22Rv1 (cell line): ENCODE results near the gene PRR20G.

Experiments used
- CTCF ChIP-seq: fragments of 450-650 bp; IDR thresholded peaks from 2 replicates; pipeline ENCODE4 v1.5.1; 2017; ENCODE audit warnings: mild to moderate bottlenecking
- ZFX ChIP-seq: fragments of 450-650 bp; IDR thresholded peaks from 2 replicates; pipeline ENCODE4 v1.6.1; 2017; ENCODE audit warnings: antibody characterized with exemption, borderline replicate concordance

DNA sequence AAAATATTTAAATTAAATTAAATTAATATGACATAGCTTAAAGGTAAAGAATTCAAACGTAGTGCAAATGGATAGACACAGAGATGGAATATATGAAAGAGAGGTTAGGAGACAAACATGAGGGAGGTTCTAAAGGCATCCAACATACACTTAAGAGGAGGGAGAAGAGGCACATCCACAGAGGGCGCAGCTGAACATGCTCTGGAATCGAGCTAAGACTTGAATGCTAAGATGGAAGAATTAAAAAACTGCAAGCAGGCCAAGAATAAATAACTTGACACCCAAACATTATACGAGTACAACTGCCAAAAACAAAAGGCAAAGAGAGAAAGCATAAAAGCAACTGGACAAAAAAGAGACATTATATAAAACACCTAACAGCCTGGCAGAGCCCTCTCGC, 9.1 kb upstream of the PRR20G start:
- TF ChIP-seq CTCF, result no peak
- TF ChIP-seq ZFX, result no peak
